GM21367 (cell line): ENCODE results near the gene SLX1B.
"Not testable (repeated sequence)": the region's sequence is repeated elsewhere in the genome, so short reads cannot be mapped to it uniquely, and the experiment has no call there.

Experiments used
- ATAC-seq: cut with Tn5 transposase; IDR thresholded peaks from one replicate; pipeline ENCODE4 v1.9.1; 2021; ENCODE audit not compliant: unreplicated experiment

SLX1B gene

GRCh38 chr16:29454269-29454668 lies at the start of gene SLX1B, which contains the start of gene BOLA2:
Gene SLX1B (plus strand): TSS chr16:29454533.
Gene BOLA2 (minus strand): TSS chr16:29454351. CDS start chr16:29454253, 98 bp downstream.
- ATAC-seq, result peak; percentile 75

- not testable (repeated sequence) for ATAC-seq
These were observed 49.1 kb upstream of the SLX1B start for GRCh38 chr16:29405249-29405648.

GRCh38 chr16:29423587-29423986 lies 30.7 kb upstream of the SLX1B start:
- ATAC-seq, result not testable (repeated sequence)

GRCh38 chr16:29425390-29425789 lies 28.9 kb upstream of the SLX1B start:
- ATAC-seq, result not testable (repeated sequence)

GRCh38 chr16:29453754-29454153 lies 579 bp upstream of the SLX1B start:
- not testable (repeated sequence) for ATAC-seq

- ATAC-seq, result peak; percentile 41
These were observed 495 bp downstream of the SLX1B start for GRCh38 chr16:29454828-29455227.

GRCh38 chr16:29457660-29458059 lies 3.3 kb downstream of the SLX1B start:
- ATAC-seq, result not testable (repeated sequence)

- not testable (repeated sequence) for ATAC-seq
These were observed 5.6 kb downstream of the SLX1B start, which contains the start of gene SULT1A4 for GRCh38 chr16:29459706-29460646. Gene SULT1A4 (plus strand): TSS chr16:29459913. CDS start chr16:29461386, 1,473 bp downstream.

GRCh38 chr16:29460647-29461030 lies 6.3 kb downstream of the SLX1B start:
- ATAC-seq, result not testable (repeated sequence)

- not testable (repeated sequence) for ATAC-seq
These were observed 11.9 kb downstream of the SLX1B start for GRCh38 chr16:29465985-29466824.

GRCh38 chr16:29466904-29467303 lies 12.6 kb downstream of the SLX1B start:
- not testable (repeated sequence) for ATAC-seq

GRCh38 chr16:29467654-29468366 lies 13.5 kb downstream of the SLX1B start:
- not testable (repeated sequence) for ATAC-seq

- not testable (repeated sequence) for ATAC-seq
These were observed 15.3 kb downstream of the SLX1B start for GRCh38 chr16:29469660-29470059.

GRCh38 chr16:29472065-29472464 lies 17.7 kb downstream of the SLX1B start:
- not testable (repeated sequence) for ATAC-seq

GRCh38 chr16:29482276-29482675 lies 27.9 kb downstream of the SLX1B start:
- ATAC-seq, result not testable (repeated sequence)

GRCh38 chr16:29506308-29506707 lies 52.0 kb downstream of the SLX1B start, which contains the start of gene NPIPB12:
Gene NPIPB12 (minus strand): TSS chr16:29506408.
- not testable (repeated sequence) for ATAC-seq
